Measurements from ENCODE around the gene GBX1. TPM values are rescaled to one million over a fixed set of nuclear protein-coding genes. Genes with fewer than 3 reads are reported as not detected.

GBX1 gene
- total RNA-seq, 2 donors from 2014 or later: not detected

DNA sequence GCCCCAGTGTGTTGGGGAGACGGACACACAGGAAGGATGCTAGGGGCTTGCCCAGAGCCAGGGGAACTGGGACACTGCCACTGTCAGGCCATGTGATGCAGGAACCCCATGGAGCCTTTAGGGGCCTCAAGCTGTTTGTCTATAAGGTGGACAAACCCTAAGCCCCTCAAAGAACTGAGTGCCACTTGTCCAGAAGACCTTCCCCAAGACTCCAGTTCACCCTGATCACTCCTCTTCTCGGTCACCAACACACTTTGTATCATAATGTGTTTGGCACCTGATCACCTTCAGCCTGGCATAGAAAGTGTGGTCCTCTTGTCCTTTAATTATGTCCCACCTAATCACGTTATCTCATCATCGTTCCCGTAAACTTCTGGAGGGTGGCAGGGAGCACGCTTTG lies 42.1 kb upstream of the GBX1 start:
- Histone ChIP-seq H3K27me3 (ENCODE audit: control insufficient read depth, insufficient read depth, low read length, poor library complexity, severe bottlenecking) (peaks cover 5% of the 10 kb centered on the region), H3K9ac (ENCODE audit: extremely low read depth, low read length, poor library complexity, severe bottlenecking) (no peak overlapping the region), H3K4me1 (ENCODE audit: control insufficient read depth, insufficient read depth, low read length) (peaks cover 8% of the 10 kb centered on the region), H3K36me3 (ENCODE audit: control insufficient read depth, insufficient read depth, low read length) (peaks cover 17% of the 10 kb centered on the region), H3K27ac (ENCODE audit: low read depth, low read length) (no peak overlapping the region), H3K9me3 (ENCODE audit: control insufficient read depth, low read length) (no peaks in the 10 kb centered on the region), H3K4me3 (ENCODE audit: low read length) (no peak overlapping the region)
- no peak overlapping the region for H3K27ac Mint-ChIP-seq
- H3K4me1 Mint-ChIP-seq: peaks cover 15% of the 10 kb centered on the region
- no peak for DNase-seq
- peaks cover 17% of the 10 kb centered on the region for H3K36me3 Mint-ChIP-seq (ENCODE audit: low read depth)
- WGBS, 2 experiments (ENCODE audit: insufficient coverage in 1 of 2, insufficient read length in 1 of 2): 92 to 96% methylated on average over 5 to 6 of the region's 6 CpGs
- H3K9me3 Mint-ChIP-seq: no peaks in the 10 kb centered on the region
- TF ChIP-seq, protein P1, sequence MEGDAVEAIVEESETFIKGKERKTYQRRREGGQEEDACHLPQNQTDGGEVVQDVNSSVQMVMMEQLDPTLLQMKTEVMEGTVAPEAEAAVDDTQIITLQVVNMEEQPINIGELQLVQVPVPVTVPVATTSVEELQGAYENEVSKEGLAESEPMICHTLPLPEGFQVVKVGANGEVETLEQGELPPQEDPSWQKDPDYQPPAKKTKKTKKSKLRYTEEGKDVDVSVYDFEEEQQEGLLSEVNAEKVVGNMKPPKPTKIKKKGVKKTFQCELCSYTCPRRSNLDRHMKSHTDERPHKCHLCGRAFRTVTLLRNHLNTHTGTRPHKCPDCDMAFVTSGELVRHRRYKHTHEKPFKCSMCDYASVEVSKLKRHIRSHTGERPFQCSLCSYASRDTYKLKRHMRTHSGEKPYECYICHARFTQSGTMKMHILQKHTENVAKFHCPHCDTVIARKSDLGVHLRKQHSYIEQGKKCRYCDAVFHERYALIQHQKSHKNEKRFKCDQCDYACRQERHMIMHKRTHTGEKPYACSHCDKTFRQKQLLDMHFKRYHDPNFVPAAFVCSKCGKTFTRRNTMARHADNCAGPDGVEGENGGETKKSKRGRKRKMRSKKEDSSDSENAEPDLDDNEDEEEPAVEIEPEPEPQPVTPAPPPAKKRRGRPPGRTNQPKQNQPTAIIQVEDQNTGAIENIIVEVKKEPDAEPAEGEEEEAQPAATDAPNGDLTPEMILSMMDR (conservative IDR thresholded peaks at IDR 0.05): no peak
- no peak overlapping the region for H3K4me3 Mint-ChIP-seq
- peaks cover 21% of the 10 kb centered on the region for H3K27me3 Mint-ChIP-seq (ENCODE audit: insufficient read depth)

DNA sequence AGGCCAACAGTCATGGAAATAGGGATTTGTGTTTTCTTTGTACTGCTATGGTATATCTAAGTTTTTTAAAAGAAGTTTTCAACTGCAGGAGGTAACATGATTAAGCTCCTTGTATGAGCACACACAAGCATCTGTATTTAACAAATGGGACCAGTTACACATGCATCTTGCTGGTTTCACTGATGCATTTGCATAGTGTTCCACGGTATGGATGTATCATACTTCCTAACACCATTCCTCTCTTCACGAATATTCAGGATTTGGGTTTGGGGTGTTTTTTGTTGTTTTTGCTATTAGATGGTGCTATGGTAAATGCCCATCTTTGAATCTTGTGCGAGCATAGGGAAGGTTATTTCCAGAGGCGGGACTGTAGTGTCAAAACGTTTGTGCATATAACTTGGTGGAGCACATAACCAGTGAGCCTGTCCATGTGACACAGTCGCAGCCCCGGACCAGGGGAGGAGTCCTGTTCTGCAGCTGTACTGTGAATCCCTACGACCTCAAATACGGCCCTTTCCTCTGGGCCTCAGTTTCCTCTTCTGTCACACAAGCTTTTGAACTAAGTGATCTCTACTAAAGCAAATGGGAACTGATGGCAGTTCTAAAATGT lies 40.9 kb upstream of the GBX1 start:
- H3K9me3 Mint-ChIP-seq: no peaks in the 10 kb centered on the region
- Histone ChIP-seq H3K4me1 (ENCODE audit: control insufficient read depth, insufficient read depth, low read length) (peaks cover 8% of the 10 kb centered on the region), H3K36me3 (ENCODE audit: control insufficient read depth, insufficient read depth, low read length) (peaks cover 5% of the 10 kb centered on the region), H3K27me3 (ENCODE audit: control insufficient read depth, insufficient read depth, low read length, poor library complexity, severe bottlenecking) (peaks cover 6% of the 10 kb centered on the region), H3K9ac (ENCODE audit: extremely low read depth, low read length, poor library complexity, severe bottlenecking) (no peak overlapping the region), H3K4me3 (ENCODE audit: low read length) (no peak overlapping the region), H3K27ac (ENCODE audit: low read depth, low read length) (no peak overlapping the region), H3K9me3 (ENCODE audit: control insufficient read depth, low read length) (no peaks in the 10 kb centered on the region)
- peaks cover 11% of the 10 kb centered on the region for H3K36me3 Mint-ChIP-seq (ENCODE audit: low read depth)
- TF ChIP-seq, protein P1 (conservative IDR thresholded peaks at IDR 0.05): no peak
- DNase-seq: no peak
- H3K27ac Mint-ChIP-seq: no peak overlapping the region
- H3K4me1 Mint-ChIP-seq: peaks cover 15% of the 10 kb centered on the region
- H3K4me3 Mint-ChIP-seq: no peak overlapping the region
- H3K27me3 Mint-ChIP-seq (ENCODE audit: insufficient read depth): peaks cover 32% of the 10 kb centered on the region
- 75 to 84% methylated on average over 5 to 9 of the region's 9 CpGs for WGBS, 2 experiments (ENCODE audit: insufficient coverage in 1 of 2, insufficient read length in 1 of 2)

DNA sequence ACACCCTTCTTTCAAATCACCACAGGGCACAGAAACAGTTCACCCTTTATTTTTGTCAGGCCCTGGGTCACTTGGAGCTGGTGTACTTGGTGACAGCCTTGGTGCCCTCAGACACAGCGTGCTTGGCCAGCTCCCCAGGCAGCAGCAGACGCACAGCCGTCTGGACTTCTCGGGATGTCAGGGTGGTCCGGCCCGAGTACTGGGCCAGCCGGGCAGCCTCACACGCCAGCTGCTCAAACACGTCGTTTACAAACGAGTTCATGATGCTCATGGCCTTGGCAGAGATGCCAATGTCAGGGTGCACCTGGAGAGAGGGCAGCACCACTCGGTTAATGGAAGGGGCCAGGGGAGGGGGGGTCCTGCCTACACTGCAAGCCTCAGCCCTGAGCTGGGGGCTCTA lies 40.3 kb upstream of the GBX1 start:
- H3K4me3 Mint-ChIP-seq: no peak overlapping the region
- peaks cover 8% of the 10 kb centered on the region for H3K4me1 ChIP-seq (ENCODE audit: control insufficient read depth, insufficient read depth, low read length)
- no peak overlapping the region for H3K27ac Mint-ChIP-seq
- H3K36me3 ChIP-seq (ENCODE audit: control insufficient read depth, insufficient read depth, low read length): no peaks in the 10 kb centered on the region
- H3K27me3 Mint-ChIP-seq (ENCODE audit: insufficient read depth): peaks cover 38% of the 10 kb centered on the region
- DNase-seq: no peak
- H3K4me3 ChIP-seq (ENCODE audit: low read length): no peak overlapping the region
- 90% methylated on average over 9 to 12 of the region's 12 CpGs for WGBS, 2 experiments (ENCODE audit: insufficient coverage in 1 of 2, insufficient read length in 1 of 2)
- TF ChIP-seq, protein P1 (conservative IDR thresholded peaks at IDR 0.05): no peak
- no peak overlapping the region for H3K27ac ChIP-seq (ENCODE audit: low read depth, low read length)
- H3K9ac ChIP-seq (ENCODE audit: extremely low read depth, low read length, poor library complexity, severe bottlenecking): no peak overlapping the region
- peaks cover 6% of the 10 kb centered on the region for H3K27me3 ChIP-seq (ENCODE audit: control insufficient read depth, insufficient read depth, low read length, poor library complexity, severe bottlenecking)
- H3K9me3 Mint-ChIP-seq: no peaks in the 10 kb centered on the region
- no peaks in the 10 kb centered on the region for H3K9me3 ChIP-seq (ENCODE audit: control insufficient read depth, low read length)
- peaks cover 15% of the 10 kb centered on the region for H3K4me1 Mint-ChIP-seq
- H3K36me3 Mint-ChIP-seq (ENCODE audit: low read depth): peaks cover 5% of the 10 kb centered on the region

Data from endodermal cell (in vitro differentiated cells).